NB4 (cell line): ENCODE data around the gene BLNK.

Source experiments
- DNase-seq: peaks from one replicate; pipeline ENCODE4 v3.0.0; 2010; ENCODE audit warnings: low read depth
- H3K4me3 ChIP-seq: one replicate; pipeline ENCODE4 v1.5.1; 2011; ENCODE audit warnings: mild to moderate bottlenecking, low read depth, low read length, moderate library complexity
- CTCF ChIP-seq: IDR thresholded peaks from one replicate; pipeline ENCODE4 v1.5.1; 2012; ENCODE audit warnings: low read depth, low read length
- MAX ChIP-seq: IDR thresholded peaks from 2 replicates; pipeline ENCODE4 v1.6.1; 2011; ENCODE audit warnings: low read depth, low read length
- MYC ChIP-seq: IDR thresholded peaks from 2 replicates; pipeline ENCODE4 v1.6.1; 2011; ENCODE audit warnings: low read depth, low read length
- POLR2A ChIP-seq: IDR thresholded peaks from 2 replicates; pipeline ENCODE4 v1.6.1; 2011; ENCODE audit warnings: mild to moderate bottlenecking; ENCODE audit not compliant: insufficient read length; ENCODE audit errors: extremely low read depth

The BLNK gene

GRCh38 chr10:96271016-96271815 is at the start of gene BLNK:
Gene BLNK, minus strand, starts transcription at chr10:96271569. Its CDS starts 171 bp downstream, at chr10:96271398.
- DNase-seq: no peak
- TF ChIP-seq POLR2A (no peak), MAX (no peak), MYC (no peak), CTCF (no peak)
- no peak within 1 kb of the TSS for H3K4me3 ChIP-seq

- no peak for DNase-seq
- no peak overlapping the region for H3K4me3 ChIP-seq
- TF ChIP-seq POLR2A (no peak), MAX (no peak), MYC (no peak), CTCF (no peak)
Observed at GRCh38 chr10:96319754-96320474, 48.5 kb upstream of the BLNK start.

DNA sequence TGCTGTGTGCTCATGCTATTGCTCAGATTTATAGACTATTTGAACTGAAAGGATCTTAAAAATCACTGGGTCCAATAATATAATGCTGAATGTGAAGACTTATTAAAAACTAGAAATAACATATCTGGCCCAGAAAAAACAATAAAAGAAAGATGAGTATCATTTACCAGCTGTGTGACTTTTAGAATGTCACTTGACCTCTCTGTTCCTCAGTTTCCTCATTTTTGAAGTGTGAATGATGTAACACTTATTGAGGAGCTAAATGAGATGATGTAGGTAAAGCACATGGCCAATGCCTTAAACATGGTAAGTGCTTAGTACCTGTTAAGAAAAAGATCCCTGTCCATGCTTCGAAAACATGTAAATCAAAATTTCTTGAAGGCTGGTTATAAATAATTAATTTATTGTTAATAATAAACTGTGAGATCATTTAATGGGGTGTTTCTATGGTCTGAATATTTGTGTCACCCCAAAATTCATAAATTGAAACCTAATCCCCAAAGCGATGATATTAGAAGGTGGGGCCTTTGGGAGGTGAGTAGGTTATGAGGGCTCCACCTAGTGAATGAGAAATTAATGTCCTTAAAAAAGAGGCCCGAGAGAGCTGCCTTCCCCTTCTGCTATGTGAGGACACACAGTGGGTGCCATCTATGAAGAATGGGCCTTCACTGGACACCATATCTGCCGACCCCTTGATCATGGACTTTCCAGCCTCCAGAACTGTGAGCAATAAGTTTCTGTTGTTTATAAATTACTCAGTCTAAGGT is 45.9 kb upstream of the BLNK start:
- H3K4me3 ChIP-seq: no peak overlapping the region
- no peak for DNase-seq
- TF ChIP-seq MAX (no peak), POLR2A (no peak), MYC (no peak), CTCF (no peak)

- TF ChIP-seq CTCF (no peak), MYC (no peak), POLR2A (no peak), MAX (no peak)
- no peak for DNase-seq
Observed at GRCh38 chr10:96313344-96313743, 42.0 kb upstream of the BLNK start.

DNA sequence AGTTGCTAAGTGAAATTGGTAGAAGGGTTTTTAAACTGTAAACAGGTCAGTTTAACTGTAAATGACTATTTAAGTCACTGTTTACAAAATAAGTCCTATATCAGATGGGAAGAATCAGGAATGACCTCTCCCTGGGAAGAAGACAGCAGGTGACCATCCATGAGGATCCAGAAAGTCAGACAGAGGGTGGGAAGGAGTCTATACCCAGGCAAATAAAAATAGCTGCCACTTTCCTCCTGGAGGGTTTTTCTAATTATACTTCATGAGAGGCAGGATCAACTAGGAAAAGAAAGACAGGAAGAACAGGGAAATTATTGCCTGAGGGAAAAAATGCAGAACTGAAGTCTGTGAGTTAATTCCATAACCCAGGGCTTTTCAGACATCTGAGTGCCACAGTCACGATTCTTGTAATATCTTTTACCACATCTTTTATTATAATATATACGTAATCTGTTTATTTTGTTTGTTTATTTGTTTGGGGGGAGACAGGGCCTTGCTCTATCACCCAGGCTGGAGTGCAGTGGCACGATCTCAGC is 39.9 kb upstream of the BLNK start:
- TF ChIP-seq MAX (no peak), CTCF (no peak), POLR2A (no peak), MYC (no peak)

More at GRCh38 chr10:96313344-96313743, 42.0 kb upstream of the BLNK start:
- H3K4me3 ChIP-seq: no peak overlapping the region

More for the DNA sequence above, 39.9 kb upstream of the BLNK start:
- no peak overlapping the region for H3K4me3 ChIP-seq
- no peak for DNase-seq
